DMS 273 (cell line): ENCODE data around the gene PDHX.
A peak's percentile ranks its signal among the peaks of the same experiment; 100 is the strongest.
"Not testable (repeated sequence)": the region's sequence is repeated elsewhere in the genome, so short reads cannot be mapped to it uniquely, and the experiment has no call there.

Source experiments
- DNase-seq: peaks from one replicate; lab custom pipeline; 2025; ENCODE audit not compliant: unreplicated experiment; lab: John Stamatoyannopoulos, UW

The PDHX gene

DNA sequence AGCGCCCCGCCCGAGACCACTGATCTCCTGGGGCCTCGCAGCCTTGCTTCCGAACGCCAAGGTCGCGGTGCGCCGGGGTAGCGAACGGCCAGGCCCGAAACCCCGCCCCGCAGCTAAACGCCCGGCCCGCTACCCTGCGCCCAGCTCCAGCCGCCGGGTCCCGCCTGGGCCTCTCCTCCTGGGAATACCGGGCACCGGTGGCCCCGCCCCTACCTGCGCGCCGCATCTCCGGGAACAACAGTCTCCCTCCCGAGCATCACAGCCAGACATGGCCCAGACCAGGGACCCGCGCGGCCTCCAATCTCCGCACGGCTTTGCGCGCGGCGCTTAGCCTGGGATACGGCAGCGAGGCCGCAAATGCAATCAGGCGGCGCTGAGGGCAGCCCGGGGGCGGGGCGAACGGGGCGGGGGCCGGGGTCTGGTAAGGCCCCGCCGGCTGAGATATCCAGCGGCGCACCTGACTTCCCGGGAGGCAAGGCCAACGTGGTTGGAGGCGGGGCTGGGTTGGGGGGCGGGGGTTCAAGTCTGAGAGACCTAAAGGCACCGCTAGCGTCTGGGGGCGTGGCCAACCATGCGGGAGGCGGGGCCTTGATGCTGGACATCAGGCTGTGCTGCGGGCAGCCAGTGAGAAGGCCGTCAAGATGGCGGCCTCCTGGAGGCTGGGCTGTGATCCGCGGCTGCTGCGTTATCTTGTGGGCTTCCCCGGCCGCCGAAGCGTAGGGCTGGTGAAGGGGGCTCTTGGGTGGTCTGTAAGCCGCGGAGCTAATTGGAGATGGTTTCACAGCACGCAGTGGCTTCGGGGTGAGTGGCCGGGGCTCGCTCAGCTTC is at the start of gene PDHX, which contains the start of gene APIP:
Gene PDHX (plus strand): TSS at position 604 of the 828 bp plus-strand sequence. CDS start 38 bp downstream, at position 642.
Gene APIP (minus strand): TSS at position 365 of the 828 bp plus-strand sequence. CDS start 95 bp downstream, at position 270.
- DNase-seq: peak; percentile 97

DNA sequence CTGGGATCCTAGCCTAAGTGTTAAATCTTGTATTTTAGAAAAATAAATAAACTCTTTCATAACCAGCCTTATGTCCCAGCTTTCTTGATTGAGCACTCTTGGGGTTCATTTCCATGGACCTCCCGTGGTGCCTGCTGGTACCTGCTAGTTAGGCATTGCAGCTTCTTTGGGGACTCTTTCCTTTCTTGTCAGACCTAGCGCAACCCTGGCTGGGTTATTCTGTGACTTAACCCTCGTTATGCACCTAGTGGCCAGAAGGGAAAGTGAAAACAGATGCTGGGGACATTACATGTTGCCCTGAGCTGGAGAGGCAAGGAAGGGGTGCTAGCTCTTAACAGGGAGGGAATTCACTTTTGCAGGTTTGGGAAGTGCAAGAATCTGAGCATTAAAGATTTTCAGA is 47.0 kb upstream of the PDHX start:
- peak; percentile 9 for DNase-seq

- DNase-seq: no peak
Measured at GRCh38 chr11:34870548-34871196, 45.7 kb upstream of the PDHX start.

GRCh38 chr11:34874202-34874601 is 42.2 kb upstream of the PDHX start:
- DNase-seq: no peak

DNA sequence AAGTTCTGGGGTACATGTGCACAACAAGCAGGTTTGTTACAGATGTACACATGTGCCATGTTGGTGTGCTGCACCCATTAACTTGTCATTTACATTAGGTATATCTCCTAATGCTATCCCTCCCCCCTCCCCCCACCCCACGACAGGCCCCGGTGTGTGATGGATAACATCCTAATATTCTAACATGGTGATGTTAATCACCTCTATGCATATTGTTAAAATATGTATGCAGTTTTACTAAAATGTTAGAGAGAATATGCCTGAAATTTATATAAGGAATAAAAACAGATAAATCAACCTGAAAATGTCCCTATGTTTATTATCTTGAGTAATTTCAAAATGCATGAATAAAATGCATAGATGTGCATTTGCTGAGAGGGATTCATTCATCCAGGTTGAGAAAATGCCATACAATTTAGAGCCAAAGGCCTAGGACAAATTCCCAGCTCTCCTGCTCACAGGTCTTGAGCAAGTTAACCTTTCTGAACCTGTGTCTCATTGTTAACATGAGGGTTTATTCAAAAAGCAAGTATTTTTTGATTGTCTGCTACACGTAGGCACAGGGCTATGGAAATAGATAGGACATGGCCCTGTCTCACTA is 38.9 kb upstream of the PDHX start:
- no peak for DNase-seq

DNA sequence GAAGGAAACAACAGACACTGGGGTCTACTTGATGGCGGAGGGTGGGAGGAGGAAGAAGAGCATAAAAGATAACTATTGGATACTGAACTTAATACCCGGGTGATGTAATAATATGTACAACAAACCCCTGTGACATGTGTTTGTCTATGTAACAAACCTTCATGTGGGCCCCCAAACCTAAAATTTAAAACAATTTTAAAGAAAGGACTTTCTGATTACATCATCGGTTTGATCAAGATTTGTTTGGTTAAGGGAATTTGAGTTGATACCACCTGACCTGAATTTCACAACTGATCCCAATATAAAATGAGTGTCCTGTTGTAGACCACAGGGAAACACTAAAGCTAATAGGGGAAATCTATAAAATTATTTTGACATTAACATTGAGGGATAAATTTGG is 34.5 kb upstream of the PDHX start:
- DNase-seq: no peak

DNA sequence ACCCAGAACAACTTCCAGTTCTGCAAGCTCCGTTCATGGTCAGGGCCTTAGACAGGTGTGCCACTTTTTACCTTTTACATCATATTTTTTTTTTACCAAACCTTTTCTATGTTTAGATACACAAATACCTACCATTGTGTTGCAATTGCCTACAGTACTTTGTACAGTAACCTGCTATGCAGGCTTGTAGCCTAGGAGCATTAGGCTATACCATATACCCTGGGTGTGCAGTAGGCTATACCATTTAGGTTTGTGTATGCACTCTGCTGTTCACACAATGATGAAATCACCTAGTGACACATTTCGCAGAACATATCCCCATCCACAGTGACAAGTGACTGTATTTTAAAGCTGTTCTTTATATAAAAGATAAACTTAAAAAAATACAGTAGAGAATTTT is 29.8 kb upstream of the PDHX start:
- DNase-seq: no peak

DNA sequence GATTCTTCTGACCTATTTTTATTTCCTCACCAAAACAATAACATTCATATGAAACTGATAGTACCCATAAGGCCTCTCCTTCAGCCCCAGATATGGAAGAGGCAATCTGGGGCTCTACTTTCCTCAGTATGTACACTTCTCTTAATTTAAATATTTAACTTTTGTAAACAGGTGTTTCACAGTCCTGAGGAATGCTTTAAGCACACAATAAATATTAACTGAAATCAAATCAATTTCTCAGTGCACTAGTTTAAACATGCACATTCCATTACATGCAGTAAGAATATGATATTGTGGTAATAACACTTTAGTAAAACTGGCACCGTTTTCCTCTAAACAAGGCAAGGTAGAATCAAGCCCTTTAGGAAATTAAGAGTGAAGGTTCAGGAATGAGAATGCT is 29.2 kb upstream of the PDHX start:
- DNase-seq: no peak

DNA sequence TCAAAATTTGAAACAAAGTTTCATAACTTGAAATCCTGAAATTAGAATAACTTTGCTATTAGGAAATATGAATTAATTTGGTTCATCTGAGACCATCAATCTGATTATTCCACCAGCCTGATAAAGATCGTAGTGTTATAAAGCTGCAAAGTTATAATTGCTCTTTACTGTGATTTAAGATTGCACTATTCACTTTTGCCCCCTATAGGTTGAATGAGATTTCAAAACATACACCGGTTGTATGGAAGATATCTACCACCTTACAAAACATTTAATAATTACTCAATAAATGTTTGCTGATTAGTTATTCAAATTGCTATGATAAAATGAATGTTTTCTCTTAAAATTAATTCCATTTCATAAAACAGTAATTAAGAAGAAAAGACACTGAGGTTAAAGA is 26.3 kb upstream of the PDHX start:
- no peak for DNase-seq

DNA sequence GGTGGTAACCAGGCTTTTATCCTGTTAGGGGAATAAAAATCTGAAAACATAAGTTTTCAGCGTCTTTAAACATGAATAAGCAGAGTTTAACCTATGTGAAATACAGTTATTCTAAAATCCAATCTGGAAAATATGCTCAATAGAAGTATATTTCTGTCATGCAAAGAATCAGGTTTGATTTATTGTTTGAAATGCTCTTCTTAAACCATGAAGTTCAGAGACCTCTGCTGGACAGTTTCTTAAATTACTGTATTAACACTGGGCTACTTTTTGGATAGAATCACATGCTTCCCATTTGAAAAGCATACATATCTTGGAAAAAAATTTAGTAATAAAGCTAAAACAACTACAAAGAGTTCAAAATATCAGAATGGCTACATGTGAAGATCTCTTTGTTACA is 25.6 kb upstream of the PDHX start:
- DNase-seq: peak; percentile 42

- no peak for DNase-seq
Measured at GRCh38 chr11:34891611-34892010, 24.8 kb upstream of the PDHX start.

- no peak for DNase-seq
Measured at GRCh38 chr11:34893416-34893815, 23.0 kb upstream of the PDHX start.

DNA sequence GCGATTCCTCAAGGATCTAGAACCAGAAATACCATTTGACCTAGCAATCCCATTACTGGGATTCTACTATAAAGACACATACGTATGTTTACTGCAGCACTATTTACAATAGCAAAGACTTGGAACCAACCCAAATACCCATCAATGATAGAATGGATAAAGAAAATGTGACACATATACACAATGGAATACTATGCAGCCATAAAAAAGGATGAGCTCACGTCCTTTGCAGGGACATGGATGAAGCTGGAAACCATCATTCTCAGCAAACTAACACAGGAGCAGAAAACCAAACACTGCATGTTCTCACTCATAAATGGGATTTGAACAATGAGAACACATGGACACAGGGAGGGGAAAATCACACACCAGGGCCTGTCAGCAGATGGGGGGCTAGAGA is 20.2 kb upstream of the PDHX start:
- not testable (repeated sequence) for DNase-seq

GRCh38 chr11:34897171-34897870 is 19.1 kb upstream of the PDHX start:
- no peak for DNase-seq

DNA sequence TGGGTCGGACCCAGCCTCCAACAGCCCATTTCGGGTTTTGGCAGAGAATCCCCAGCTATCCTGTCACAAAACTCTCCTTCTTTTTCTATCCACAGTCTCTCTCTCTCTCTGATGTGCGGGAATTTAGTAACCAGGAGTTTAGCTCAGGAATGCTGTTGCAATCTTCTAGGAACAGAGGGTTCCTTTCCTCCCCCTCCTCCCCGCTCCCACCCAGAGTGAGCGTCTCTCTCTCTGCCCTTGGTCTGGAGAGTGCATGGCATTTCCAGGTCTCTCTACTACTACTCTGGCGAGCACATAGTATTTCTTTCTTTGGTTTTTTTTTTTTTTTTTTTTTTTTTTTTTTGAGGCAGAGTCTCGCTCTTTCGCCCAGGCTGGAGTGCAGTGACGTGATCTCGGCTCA is 17.9 kb upstream of the PDHX start:
- DNase-seq: no peak

DNA sequence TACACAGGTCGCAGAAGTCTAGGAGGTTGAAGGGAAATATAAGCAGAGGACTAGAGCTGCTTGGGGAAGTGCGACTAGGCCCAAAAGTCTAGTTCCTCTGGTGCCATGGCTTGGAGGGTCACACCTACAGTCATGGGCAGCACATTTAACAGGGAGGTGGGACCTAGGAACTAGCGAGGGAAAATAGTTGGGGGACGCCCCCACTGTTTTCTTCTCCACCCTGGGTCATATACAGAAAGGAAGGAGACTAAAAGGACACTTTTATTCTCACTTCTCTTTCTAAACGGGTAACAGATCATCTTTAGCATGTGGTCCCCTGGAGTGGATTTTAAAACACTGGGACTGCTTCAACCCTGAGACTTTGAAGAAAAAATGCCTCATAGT is 16.8 kb upstream of the PDHX start:
- peak; percentile 5 for DNase-seq

- peak; percentile 5 for DNase-seq
Measured at GRCh38 chr11:34904421-34904955, 11.9 kb upstream of the PDHX start.

GRCh38 chr11:34905666-34906065 is 10.8 kb upstream of the PDHX start:
- peak; percentile 60 for DNase-seq

DNA sequence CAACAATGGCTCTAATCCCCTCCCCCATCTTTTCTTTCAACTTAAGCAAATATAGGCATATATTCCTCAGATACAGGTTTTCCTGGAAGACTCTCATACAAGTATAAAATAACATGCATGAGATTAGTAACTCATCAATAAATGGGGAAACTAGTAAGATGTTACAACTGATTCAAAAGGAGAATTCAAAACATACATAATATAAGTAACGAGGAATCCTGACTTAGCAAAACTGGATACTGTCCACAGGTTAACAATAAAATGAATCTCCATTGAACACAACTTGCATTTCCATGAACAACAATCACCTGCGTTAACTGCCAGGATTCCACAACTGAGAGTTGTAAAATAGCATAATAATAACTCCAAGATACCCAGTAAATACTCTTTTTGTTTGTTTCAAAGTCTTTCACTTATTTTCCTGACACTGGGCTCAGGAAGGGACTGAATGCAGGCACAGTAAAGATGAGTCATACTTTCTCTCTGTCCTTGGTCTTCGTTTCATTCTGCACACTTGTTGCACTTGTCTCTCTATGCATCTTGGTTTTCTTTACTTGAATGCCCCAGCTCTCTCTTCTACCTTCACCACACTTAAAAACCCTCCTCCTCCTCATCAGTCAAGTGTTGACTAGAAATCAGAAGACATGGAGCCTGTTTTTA is 8.4 kb upstream of the PDHX start:
- no peak for DNase-seq

- no peak for DNase-seq
Measured at GRCh38 chr11:34909415-34909814, 7.0 kb upstream of the PDHX start.

GRCh38 chr11:34909955-34910354 is 6.5 kb upstream of the PDHX start:
- no peak for DNase-seq
